ENCODE data around the gene RIT2. TPM values are rescaled to one million over a fixed set of nuclear protein-coding genes. Genes with fewer than 3 reads are reported as not detected.

RIT2 gene
- polyA plus RNA-seq, 1 experiment, result not detected

- no peak for TF ChIP-seq CTCF (IDR thresholded peaks at IDR 0.05; ENCODE audit: low read depth, low read length)
- DNase-seq (ENCODE audit: low read depth, low spot score), result no peak
- POLR2A ChIA-PET, result no interaction called here
- H3K27me3 ChIP-seq (ENCODE audit: control insufficient read depth, insufficient read depth, low read length), result no peaks in the 10 kb centered on the region
- CTCF ChIA-PET, result no interaction called here
- H3K4me3 ChIP-seq (ENCODE audit: low read depth, low read length), result no peak overlapping the region
- no peaks in the 10 kb centered on the region for H3K9me3 ChIP-seq (ENCODE audit: control insufficient read depth, insufficient read depth, low read length)
- H3K27ac ChIP-seq (ENCODE audit: low read depth, low read length), result no peak overlapping the region
Observed at GRCh38 chr18:43009674-43010073, 105.8 kb downstream of the RIT2 start.

DNA sequence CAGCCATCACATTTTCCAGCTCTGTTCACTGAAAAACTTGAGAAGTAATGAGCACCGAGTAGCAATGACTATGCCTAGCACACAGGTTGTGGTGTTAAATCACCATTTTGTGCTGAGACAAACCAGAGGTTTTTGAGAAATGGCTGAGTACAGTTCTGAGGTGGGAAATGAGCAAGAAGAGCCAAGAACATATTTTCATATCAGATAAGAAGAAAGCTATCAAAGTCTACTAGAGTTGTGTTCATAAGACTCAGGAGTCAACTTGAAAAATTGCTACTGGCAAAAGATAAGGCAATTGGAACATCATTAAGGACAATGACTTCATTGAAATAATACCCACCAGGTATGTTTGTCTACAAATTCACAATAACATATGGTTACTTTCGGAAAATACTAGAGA lies 108.1 kb downstream of the RIT2 start:
- H3K27me3 ChIP-seq (ENCODE audit: control insufficient read depth, insufficient read depth, low read length), result no peaks in the 10 kb centered on the region
- no peak for TF ChIP-seq CTCF (IDR thresholded peaks at IDR 0.05; ENCODE audit: low read depth, low read length)
- no peak overlapping the region for H3K27ac ChIP-seq (ENCODE audit: low read depth, low read length)
- CTCF ChIA-PET, result no interaction called here
- POLR2A ChIA-PET, result no interaction called here
- H3K4me3 ChIP-seq (ENCODE audit: low read depth, low read length), result no peak overlapping the region
- H3K9me3 ChIP-seq (ENCODE audit: control insufficient read depth, insufficient read depth, low read length), result no peaks in the 10 kb centered on the region
- no peak for DNase-seq (ENCODE audit: low read depth, low spot score)

- no peak overlapping the region for H3K4me3 ChIP-seq (ENCODE audit: low read depth, low read length)
- CTCF ChIA-PET, result no interaction called here
- DNase-seq (ENCODE audit: low read depth, low spot score), result no peak
- no peak for TF ChIP-seq CTCF (IDR thresholded peaks at IDR 0.05; ENCODE audit: low read depth, low read length)
- no peak overlapping the region for H3K27ac ChIP-seq (ENCODE audit: low read depth, low read length)
- H3K27me3 ChIP-seq (ENCODE audit: control insufficient read depth, insufficient read depth, low read length), result no peaks in the 10 kb centered on the region
- POLR2A ChIA-PET, result no interaction called here
- no peaks in the 10 kb centered on the region; the same call in 1 of the 2 replicates for H3K9me3 ChIP-seq (ENCODE audit: control insufficient read depth, insufficient read depth, low read length)
Observed at GRCh38 chr18:43004421-43004820, 111.1 kb downstream of the RIT2 start.

GRCh38 chr18:43001821-43002220 lies 113.7 kb downstream of the RIT2 start:
- no peaks in the 10 kb centered on the region; the same call in 1 of the 2 replicates for H3K9me3 ChIP-seq (ENCODE audit: control insufficient read depth, insufficient read depth, low read length)
- no peak for TF ChIP-seq CTCF (IDR thresholded peaks at IDR 0.05; ENCODE audit: low read depth, low read length)
- POLR2A ChIA-PET, result no interaction called here
- no peaks in the 10 kb centered on the region for H3K27me3 ChIP-seq (ENCODE audit: control insufficient read depth, insufficient read depth, low read length)
- DNase-seq (ENCODE audit: low read depth, low spot score), result no peak
- CTCF ChIA-PET, result no interaction called here
- no peak overlapping the region for H3K4me3 ChIP-seq (ENCODE audit: low read depth, low read length)
- H3K27ac ChIP-seq (ENCODE audit: low read depth, low read length), result no peak overlapping the region

- CTCF ChIA-PET, result no interaction called here
- POLR2A ChIA-PET, result no interaction called here
Observed at GRCh38 chr18:42996824-42997223, 118.7 kb downstream of the RIT2 start.

More at GRCh38 chr18:42996824-42997223, 118.7 kb downstream of the RIT2 start:
- Histone ChIP-seq H3K27ac (ENCODE audit: low read depth, low read length) (no peak overlapping the region), H3K27me3 (ENCODE audit: control insufficient read depth, insufficient read depth, low read length) (no peaks in the 10 kb centered on the region), H3K4me3 (ENCODE audit: low read depth, low read length) (no peak overlapping the region), H3K9me3 (ENCODE audit: control insufficient read depth, insufficient read depth, low read length) (no peaks in the 10 kb centered on the region)
- no peak for TF ChIP-seq CTCF (IDR thresholded peaks at IDR 0.05; ENCODE audit: low read depth, low read length)
- DNase-seq (ENCODE audit: low read depth, low spot score), result no peak

Data from AG04450 (cell line).